MM.1S (cell line): ENCODE data around the gene MAGIX.

Experiments
- DNase-seq: peaks from one replicate; pipeline ENCODE4 v3.0.0-alpha.2; 2015
- H2AFZ ChIP-seq: fragments of 300-600 bp; sonication (generic); 2 replicates; pipeline ENCODE4 v1.6.0; 2016; ENCODE audit warnings: antibody characterized with exemption, low read length
- H3F3A ChIP-seq: fragments of 300-600 bp; sonication (generic); 2 replicates; pipeline ENCODE4 v1.6.1; 2016; ENCODE audit warnings: mild to moderate bottlenecking, antibody characterized with exemption, low read length, moderate library complexity, mixed read lengths; ENCODE audit not compliant: insufficient read depth
- H3K27ac ChIP-seq: fragments of 300-600 bp; sonication (generic); 2 replicates; pipeline ENCODE4 v1.5.1; 2016; ENCODE audit warnings: mild to moderate bottlenecking, low read length
- H3K27me3 ChIP-seq: fragments of 300-600 bp; sonication (generic); replicated peaks from 2 replicates; pipeline ENCODE4 v1.6.0; 2016; ENCODE audit warnings: low read length; ENCODE audit not compliant: insufficient read depth
- H3K36me3 ChIP-seq: fragments of 300-600 bp; sonication (generic); replicated peaks from 2 replicates; pipeline ENCODE4 v1.6.1; 2016; ENCODE audit warnings: mild to moderate bottlenecking, low read length, mixed read lengths; ENCODE audit not compliant: insufficient read depth
- H3K4me1 ChIP-seq: fragments of 300-600 bp; sonication (generic); 2 replicates; pipeline ENCODE4 v1.6.1; 2016; ENCODE audit warnings: low read length, mixed read lengths
- H3K4me2 ChIP-seq: fragments of 300-600 bp; sonication (generic); 2 replicates; pipeline ENCODE4 v1.6.0; 2016; ENCODE audit warnings: low read depth, low read length
- H3K4me3 ChIP-seq: fragments of 300-600 bp; sonication (generic); 2 replicates; pipeline ENCODE4 v1.5.1; 2016; ENCODE audit warnings: low read length, mixed read lengths
- H3K79me2 ChIP-seq: fragments of 300-600 bp; sonication (generic); 2 replicates; pipeline ENCODE4 v1.6.1; 2016; ENCODE audit warnings: mixed run types, low read length, mixed read lengths
- H3K9ac ChIP-seq: fragments of 300-600 bp; sonication (generic); 2 replicates; pipeline ENCODE4 v1.6.1; 2016; ENCODE audit warnings: low read length, mixed read lengths
- H3K9me2 ChIP-seq: fragments of 300-600 bp; sonication (generic); replicated peaks from 2 replicates; pipeline ENCODE4 v1.6.1; 2016; ENCODE audit warnings: mild to moderate bottlenecking, low read length, mixed read lengths; ENCODE audit not compliant: insufficient read depth
- H3K9me3 ChIP-seq: fragments of 300-600 bp; sonication (generic); replicated peaks from 2 replicates; pipeline ENCODE4 v1.6.1; 2016; ENCODE audit warnings: mild to moderate bottlenecking, low read length, mixed read lengths; ENCODE audit not compliant: insufficient read depth
- H4K20me1 ChIP-seq: fragments of 300-600 bp; sonication (generic); 2 replicates; pipeline ENCODE4 v1.6.1; 2016; ENCODE audit warnings: mild to moderate bottlenecking, low read length, moderate library complexity, mixed read lengths; ENCODE audit not compliant: insufficient read depth
- EZH2 ChIP-seq: fragments of 300-600 bp; sonication (generic); optimal IDR thresholded peaks from 2 replicates; pipeline ENCODE3; 2017; ENCODE audit warnings: low read depth, mild to moderate bottlenecking, antibody characterized with exemption, low read length, mixed read lengths
- EZH2phosphoT487 ChIP-seq: fragments of 300-600 bp; sonication (generic); IDR thresholded peaks from 2 replicates; pipeline ENCODE4 v1.6.1; 2018; ENCODE audit warnings: antibody characterized with exemption, low read length
- TF ChIP-seq, protein P1 (sequence below): fragments of 300-600 bp; sonication (generic); IDR thresholded peaks from 2 replicates; pipeline ENCODE4 v1.5.1; 2016; ENCODE audit warnings: antibody characterized with exemption, low read length, mixed read lengths

MAGIX gene

DNA sequence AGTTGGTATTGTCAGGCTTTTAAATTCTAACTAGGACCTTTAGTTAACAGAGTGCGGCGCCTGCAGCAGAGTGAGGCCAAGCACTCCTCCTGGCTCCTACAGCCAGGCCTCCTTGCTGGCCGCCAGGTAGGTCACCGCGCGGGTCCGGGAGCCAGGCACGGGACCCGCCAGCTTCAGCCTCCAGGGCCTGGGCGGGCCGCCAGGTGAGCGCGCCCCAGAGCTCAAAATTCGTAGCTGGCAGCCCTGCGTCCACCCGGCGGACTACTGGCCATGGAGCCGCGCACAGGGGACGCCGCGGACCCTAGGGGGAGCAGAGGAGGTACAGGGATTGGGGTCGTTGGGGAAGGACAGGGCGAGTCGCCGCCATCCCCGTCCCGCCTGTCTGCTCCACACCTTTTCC is at the start of gene MAGIX:
MAGIX (plus strand) TSS at position 139 of the 400 bp plus-strand sequence; CDS start at position 271, 132 bp downstream.
- TF ChIP-seq EZH2phosphoT487 = no peak
- TF ChIP-seq, protein P1, sequence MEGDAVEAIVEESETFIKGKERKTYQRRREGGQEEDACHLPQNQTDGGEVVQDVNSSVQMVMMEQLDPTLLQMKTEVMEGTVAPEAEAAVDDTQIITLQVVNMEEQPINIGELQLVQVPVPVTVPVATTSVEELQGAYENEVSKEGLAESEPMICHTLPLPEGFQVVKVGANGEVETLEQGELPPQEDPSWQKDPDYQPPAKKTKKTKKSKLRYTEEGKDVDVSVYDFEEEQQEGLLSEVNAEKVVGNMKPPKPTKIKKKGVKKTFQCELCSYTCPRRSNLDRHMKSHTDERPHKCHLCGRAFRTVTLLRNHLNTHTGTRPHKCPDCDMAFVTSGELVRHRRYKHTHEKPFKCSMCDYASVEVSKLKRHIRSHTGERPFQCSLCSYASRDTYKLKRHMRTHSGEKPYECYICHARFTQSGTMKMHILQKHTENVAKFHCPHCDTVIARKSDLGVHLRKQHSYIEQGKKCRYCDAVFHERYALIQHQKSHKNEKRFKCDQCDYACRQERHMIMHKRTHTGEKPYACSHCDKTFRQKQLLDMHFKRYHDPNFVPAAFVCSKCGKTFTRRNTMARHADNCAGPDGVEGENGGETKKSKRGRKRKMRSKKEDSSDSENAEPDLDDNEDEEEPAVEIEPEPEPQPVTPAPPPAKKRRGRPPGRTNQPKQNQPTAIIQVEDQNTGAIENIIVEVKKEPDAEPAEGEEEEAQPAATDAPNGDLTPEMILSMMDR = no peak
- Histone ChIP-seq H3K9me3 (no peaks in the 10 kb centered on the region), H3K9me2 (no peaks in the 10 kb centered on the region), H3K79me2 (no peaks in the 10 kb centered on the region), H3K27ac (no peak within 1 kb of the TSS), H3K4me1 (0 out of 2 replicates have a peak, but pooled peaks cover 5% of the 10 kb centered on the region), H3K4me3 (peak within 1 kb of the TSS; percentile 50; the same call in 1 of the 2 replicates), H2AFZ (peak within 1 kb of the TSS; percentile 70), H3K9ac (peak within 1 kb of the TSS; percentile 16; the same call in 1 of the 2 replicates), H3K4me2 (peak within 1 kb of the TSS; percentile 63), H3F3A (peaks cover 17% of the 10 kb centered on the region), H3K36me3 (no peaks in the 10 kb centered on the region), H3K27me3 (no peaks in the 10 kb centered on the region), H4K20me1 (no peaks in the 10 kb centered on the region)
- DNase-seq = no peak

DNA sequence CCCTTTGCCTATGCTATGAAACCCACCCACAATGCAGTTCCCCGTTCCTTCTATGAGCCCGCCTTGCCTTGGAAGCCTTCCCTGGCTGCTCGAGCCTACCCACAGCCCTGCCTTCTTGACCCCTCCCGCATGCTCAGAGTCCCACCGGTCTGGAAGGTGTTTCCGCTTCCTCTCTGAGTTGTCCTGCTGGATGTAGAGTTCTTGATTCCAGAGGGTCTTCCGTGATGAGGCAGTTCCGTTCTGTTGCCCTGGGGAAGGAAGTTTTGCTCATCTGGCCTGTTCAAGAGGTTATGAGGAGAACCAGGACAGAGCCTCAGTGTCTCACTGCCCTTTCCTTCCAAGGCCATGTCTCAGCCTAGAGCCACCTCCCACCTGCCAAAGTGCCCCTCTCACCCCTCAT is 46.5 kb upstream of the MAGIX start:
- Histone ChIP-seq H3F3A (no peaks in the 10 kb centered on the region), H3K27me3 (no peaks in the 10 kb centered on the region), H3K9ac (no peak overlapping the region), H3K9me2 (no peaks in the 10 kb centered on the region), H3K79me2 (no peaks in the 10 kb centered on the region), H3K36me3 (no peaks in the 10 kb centered on the region), H3K4me1 (no peaks in the 10 kb centered on the region), H3K4me2 (no peak overlapping the region), H3K4me3 (no peak overlapping the region), H4K20me1 (no peaks in the 10 kb centered on the region), H3K9me3 (no peaks in the 10 kb centered on the region), H3K27ac (no peak overlapping the region), H2AFZ (no peak overlapping the region)
- DNase-seq = no peak
- TF ChIP-seq EZH2 = no peak
- TF ChIP-seq, protein P1 = no peak
- no peak for TF ChIP-seq EZH2phosphoT487

DNA sequence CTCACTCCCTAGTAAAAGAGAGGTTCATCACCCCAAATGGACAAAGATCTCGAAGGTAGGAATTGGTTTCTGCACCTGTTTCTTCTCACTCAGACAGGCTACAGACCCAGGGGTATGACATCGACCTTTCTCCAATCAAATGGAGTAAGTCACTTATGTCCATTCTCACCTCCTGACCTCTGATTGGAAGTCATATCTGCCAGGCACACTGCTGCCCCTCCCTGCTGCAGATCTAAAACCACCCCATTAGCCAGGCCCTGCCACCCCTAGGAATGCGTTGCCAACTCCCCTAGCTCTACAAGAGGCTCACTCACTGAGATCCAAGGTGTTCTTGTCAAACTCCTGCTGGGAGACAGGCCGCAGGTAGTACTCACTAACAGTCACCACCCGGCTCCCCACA is 45.8 kb upstream of the MAGIX start:
- Histone ChIP-seq H3K9me3 (no peaks in the 10 kb centered on the region), H2AFZ (no peak overlapping the region), H3K27me3 (no peaks in the 10 kb centered on the region), H3K4me2 (no peak overlapping the region), H3K4me1 (no peaks in the 10 kb centered on the region), H3K79me2 (peaks cover 3% of the 10 kb centered on the region; the same call in 1 of the 2 replicates), H3K36me3 (no peaks in the 10 kb centered on the region), H3K4me3 (no peak overlapping the region), H3K9ac (no peak overlapping the region), H3F3A (no peaks in the 10 kb centered on the region), H4K20me1 (no peaks in the 10 kb centered on the region), H3K9me2 (no peaks in the 10 kb centered on the region), H3K27ac (no peak overlapping the region)
- TF ChIP-seq EZH2phosphoT487 (no peak), EZH2 (no peak)
- TF ChIP-seq, protein P1 = no peak
- no peak for DNase-seq
